ENCODE data around the gene PLEKHG7. TPM values are rescaled to one million over a fixed set of nuclear protein-coding genes. Genes with fewer than 3 reads are reported as not detected.

Gene PLEKHG7
- total and polyA plus RNA-seq, 2 experiments from 2014 or later: not detected

GRCh38 chr12:92675092-92675865 lies 27.5 kb upstream of the PLEKHG7 start:
- no peaks in the 10 kb centered on the region for H3F3A ChIP-seq (replicated peaks; ENCODE audit: low read depth)
- no peak overlapping the region for H3K4me3 ChIP-seq
- H3K9me2 ChIP-seq (ENCODE audit: insufficient read depth): peaks cover 7% of the 10 kb centered on the region; the same call in 1 of the 2 replicates
- DNase-seq (ENCODE audit: low spot score): no peak
- TF ChIP-seq CTCF (conservative IDR thresholded peaks at IDR 0.05; ENCODE audit: low read depth in 2 of 2) (no peak), ZNF114 (CRISPR knock-in tag; IDR thresholded peaks at IDR 0.05) (no peak)
- H3K27me3 ChIP-seq (ENCODE audit: insufficient read depth): no peaks in the 10 kb centered on the region
- no peaks in the 10 kb centered on the region for H3K36me3 ChIP-seq (ENCODE audit: insufficient read depth)
- no peaks in the 10 kb centered on the region for H4K20me1 ChIP-seq (replicated peaks; ENCODE audit: insufficient read depth)
- H3K4me1 ChIP-seq (ENCODE audit: insufficient read depth): no peaks in the 10 kb centered on the region
- Mint-ChIP-seq H3K36me3 (ENCODE audit: low read depth) (peaks cover 3% of the 10 kb centered on the region; the same call in 1 of the 3 replicates), H3K9me3 (peaks cover 4% of the 10 kb centered on the region; the same call in 2 of the 3 replicates), H3K27me3 (ENCODE audit: insufficient read depth, low read depth, poor library complexity) (no peaks in the 10 kb centered on the region), H3K27ac (no peak overlapping the region), H3K4me1 (no peaks in the 10 kb centered on the region), H3K4me3 (no peak overlapping the region)
- no peak overlapping the region for H2AFZ ChIP-seq
- no peaks in the 10 kb centered on the region for H3K79me2 ChIP-seq (replicated peaks; ENCODE audit: insufficient read depth)
- no peak for ATAC-seq
- H3K27ac ChIP-seq (ENCODE audit: low read depth): no peak overlapping the region
- H3K4me2 ChIP-seq: no peak overlapping the region

GRCh38 chr12:92676710-92677109 lies 26.1 kb upstream of the PLEKHG7 start:
- H3K36me3 Mint-ChIP-seq (ENCODE audit: low read depth): peaks cover 3% of the 10 kb centered on the region; the same call in 1 of the 3 replicates
- Histone ChIP-seq H3K27me3 (ENCODE audit: insufficient read depth) (no peaks in the 10 kb centered on the region), H3F3A (replicated peaks; ENCODE audit: low read depth) (no peaks in the 10 kb centered on the region), H3K27ac (ENCODE audit: low read depth) (no peak overlapping the region), H3K4me1 (ENCODE audit: insufficient read depth) (no peaks in the 10 kb centered on the region), H4K20me1 (replicated peaks; ENCODE audit: insufficient read depth) (no peaks in the 10 kb centered on the region), H3K79me2 (replicated peaks; ENCODE audit: insufficient read depth) (no peaks in the 10 kb centered on the region), H3K9me2 (ENCODE audit: insufficient read depth) (peaks cover 7% of the 10 kb centered on the region; the same call in 1 of the 2 replicates), H3K36me3 (ENCODE audit: insufficient read depth) (no peaks in the 10 kb centered on the region), H3K4me3 (no peak overlapping the region), H2AFZ (no peak overlapping the region), H3K4me2 (no peak overlapping the region)
- peaks cover 6% of the 10 kb centered on the region; the same call in 2 of the 3 replicates for H3K9me3 Mint-ChIP-seq
- no peak for DNase-seq (ENCODE audit: low spot score)
- no peak overlapping the region for H3K4me3 Mint-ChIP-seq
- H3K27me3 Mint-ChIP-seq (ENCODE audit: insufficient read depth, low read depth, poor library complexity): no peaks in the 10 kb centered on the region
- H3K27ac Mint-ChIP-seq: no peak overlapping the region
- H3K4me1 Mint-ChIP-seq: no peaks in the 10 kb centered on the region
- ATAC-seq: no peak
- TF ChIP-seq ZNF331 (CRISPR knock-in tag; IDR thresholded peaks at IDR 0.05; ENCODE audit: low read depth) (no peak), POLR2AphosphoS5 (IDR thresholded peaks at IDR 0.05; ENCODE audit: low read depth) (no peak), NANOG (IDR thresholded peaks at IDR 0.05; ENCODE audit: borderline replicate concordance) (no peak), ETS1 (IDR thresholded peaks at IDR 0.05) (no peak), EZH2 (IDR thresholded peaks at IDR 0.05; ENCODE audit: low read depth, unreplicated experiment) (no peak), CREB1 (CRISPR knock-in tag; IDR thresholded peaks at IDR 0.05; ENCODE audit: low read depth) (no peak), JUNB (IDR thresholded peaks at IDR 0.05; ENCODE audit: unreplicated experiment) (no peak), REST (IDR thresholded peaks at IDR 0.05; ENCODE audit: unreplicated experiment) (no peak), CTCF (conservative IDR thresholded peaks at IDR 0.05; ENCODE audit: low read depth in 2 of 2) (no peak)
